Activated CD8-positive, alpha-beta T cell treated with anti-CD3 and anti-CD28 coated beads, Interleukin-2, amount 10 ng/mL, durations not matched to agents 7 days and 5 days (primary cell): Measurements from ENCODE around the gene FANCD2OS. TPM values are rescaled to one million over a fixed set of nuclear protein-coding genes. Genes with fewer than 3 reads are reported as not detected.

Source experiments
- ATAC-seq: fragments of 150-1000 bp; cut with Tn5 transposase; one replicate; pipeline ENCODE4 v1.10.0; 2021; ENCODE audit warnings: moderate library complexity
- CTCF ChIA-PET: fragments of 350-600 bp; sonication (Branson Sonifier 250); formaldehyde crosslinking; loops from one replicate; lab custom pipeline; 2021; ENCODE audit warnings: antibody characterized with exemption; lab: Charles Lee
- POLR2A ChIA-PET: fragments of 350-600 bp; sonication (Branson Sonifier 250); formaldehyde crosslinking; loops from one replicate; lab custom pipeline; 2021; ENCODE audit warnings: antibody characterized with exemption; lab: Charles Lee
- DNase-seq: peaks from one replicate; pipeline ENCODE4 v3.0.0-alpha.2; 2020
- H3K27ac Mint-ChIP-seq: one replicate; pipeline ENCODE4 v1.8.0; 2021; ENCODE audit warnings: mild to moderate bottlenecking, mixed read lengths
- H3K27me3 Mint-ChIP-seq: one replicate; pipeline ENCODE4 v1.8.0; 2021; ENCODE audit warnings: low read depth, mixed read lengths
- H3K36me3 Mint-ChIP-seq: one replicate; pipeline ENCODE4 v1.8.0; 2021; ENCODE audit warnings: low read depth, mixed read lengths
- H3K4me1 Mint-ChIP-seq: one replicate; pipeline ENCODE4 v1.8.0; 2021; ENCODE audit warnings: low read depth, mixed read lengths
- H3K4me3 Mint-ChIP-seq: one replicate; pipeline ENCODE4 v1.8.0; 2021; ENCODE audit warnings: mild to moderate bottlenecking, mixed read lengths
- H3K9me3 Mint-ChIP-seq: one replicate; pipeline ENCODE4 v1.8.0; 2022; ENCODE audit warnings: mixed read lengths; ENCODE audit not compliant: insufficient read depth
- total RNA-seq, 2 experiments: library from RNA; stranded (reverse); gene quantifications; one replicate each; pipeline ENCODE4 v1.2.3, GENCODE V29; 2021

Gene FANCD2OS, protein sequence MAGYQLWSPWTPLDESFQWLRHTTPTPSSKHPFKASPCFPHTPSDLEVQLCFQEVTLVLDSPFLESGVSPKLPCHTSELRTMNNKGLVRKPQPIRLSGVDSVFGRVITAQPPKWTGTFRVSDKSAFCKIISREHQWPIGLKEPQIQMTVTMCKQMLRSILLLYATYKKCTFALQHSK
- not detected for total RNA-seq

GRCh38 chr3:10108091-10108490, at the start of gene FANCD2OS:
Gene FANCD2OS, minus strand, starts transcription at chr3:10108255. Its CDS starts 3,481 bp downstream, at chr3:10104774.
- Mint-ChIP-seq H3K9me3 (no peaks in the 10 kb centered on the region), H3K27ac (no peak within 1 kb of the TSS), H3K4me3 (no peak within 1 kb of the TSS), H3K4me1 (no peaks in the 10 kb centered on the region), H3K27me3 (no peaks in the 10 kb centered on the region), H3K36me3 (no peaks in the 10 kb centered on the region)
- ATAC-seq, result no peak
- no peak for DNase-seq
- CTCF ChIA-PET, result no interaction called here
- POLR2A ChIA-PET, result no interaction called here

DNA sequence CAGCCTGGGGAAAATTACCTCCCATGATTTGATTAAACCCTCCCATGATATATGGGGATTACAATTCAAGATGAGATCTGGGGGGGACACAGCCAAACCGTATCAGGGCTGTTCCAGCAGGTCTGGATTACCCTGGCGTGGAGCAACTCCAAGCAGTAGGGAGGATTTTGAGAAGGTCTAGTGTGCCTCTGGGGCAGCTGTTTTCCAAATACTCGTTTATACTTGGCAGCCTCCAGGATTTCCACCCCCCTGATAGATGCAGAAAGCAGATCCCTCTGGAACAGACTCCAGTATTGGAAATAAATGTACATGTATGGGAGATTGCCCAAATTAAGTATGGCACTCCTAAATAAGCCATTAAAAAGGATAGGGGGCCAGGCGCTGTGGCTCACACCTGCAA, 49.0 kb upstream of the FANCD2OS start:
- Mint-ChIP-seq H3K9me3 (no peaks in the 10 kb centered on the region), H3K4me3 (no peak overlapping the region), H3K27ac (no peak overlapping the region), H3K4me1 (peaks cover 3% of the 10 kb centered on the region), H3K36me3 (peaks cover 21% of the 10 kb centered on the region), H3K27me3 (no peaks in the 10 kb centered on the region)
- ATAC-seq (no peak), DNase-seq (no peak)
- ChIA-PET POLR2A (no interaction called here), CTCF (no interaction called here)

DNA sequence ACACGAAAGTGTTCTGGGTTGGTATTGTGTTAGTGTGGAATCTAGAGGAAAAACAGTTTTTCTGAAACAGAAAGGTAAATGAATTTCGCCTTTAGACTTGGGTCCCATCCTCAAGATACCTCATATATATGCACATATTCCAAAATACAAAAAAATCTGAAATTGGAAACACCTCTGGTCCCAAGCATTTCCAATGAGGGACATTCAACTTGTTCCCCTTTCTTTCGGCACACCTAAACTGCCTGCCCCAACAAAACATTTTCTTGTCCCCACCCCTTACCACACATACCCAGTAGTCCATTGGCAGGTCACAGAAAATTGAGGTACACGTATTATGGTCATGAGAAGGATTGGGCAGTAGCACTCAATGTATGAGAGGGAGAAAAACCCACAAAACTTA, 47.6 kb upstream of the FANCD2OS start:
- Mint-ChIP-seq H3K4me3 (no peak overlapping the region), H3K27ac (no peak overlapping the region), H3K27me3 (no peaks in the 10 kb centered on the region), H3K36me3 (peaks cover 33% of the 10 kb centered on the region), H3K9me3 (no peaks in the 10 kb centered on the region), H3K4me1 (no peaks in the 10 kb centered on the region)
- no peak for ATAC-seq
- POLR2A ChIA-PET, result interaction anchor here (0.8 kb wide), 1 partner anchor 44 kb away, joined by 3 read pairs; no protein-coding TSS in a partner anchor
- no peak for DNase-seq
- CTCF ChIA-PET, result no interaction called here

- Mint-ChIP-seq H3K36me3 (peaks cover 39% of the 10 kb centered on the region), H3K4me3 (no peak overlapping the region), H3K4me1 (no peaks in the 10 kb centered on the region), H3K27me3 (no peaks in the 10 kb centered on the region), H3K27ac (no peak overlapping the region), H3K9me3 (no peaks in the 10 kb centered on the region)
- no peak for DNase-seq
- POLR2A ChIA-PET, result interaction anchor here (0.8 kb wide), 1 partner anchor 44 kb away, joined by 3 read pairs; no protein-coding TSS in a partner anchor
- CTCF ChIA-PET, result no interaction called here
- ATAC-seq, result no peak
Observed at GRCh38 chr3:10155123-10155472, 47.0 kb upstream of the FANCD2OS start.

DNA sequence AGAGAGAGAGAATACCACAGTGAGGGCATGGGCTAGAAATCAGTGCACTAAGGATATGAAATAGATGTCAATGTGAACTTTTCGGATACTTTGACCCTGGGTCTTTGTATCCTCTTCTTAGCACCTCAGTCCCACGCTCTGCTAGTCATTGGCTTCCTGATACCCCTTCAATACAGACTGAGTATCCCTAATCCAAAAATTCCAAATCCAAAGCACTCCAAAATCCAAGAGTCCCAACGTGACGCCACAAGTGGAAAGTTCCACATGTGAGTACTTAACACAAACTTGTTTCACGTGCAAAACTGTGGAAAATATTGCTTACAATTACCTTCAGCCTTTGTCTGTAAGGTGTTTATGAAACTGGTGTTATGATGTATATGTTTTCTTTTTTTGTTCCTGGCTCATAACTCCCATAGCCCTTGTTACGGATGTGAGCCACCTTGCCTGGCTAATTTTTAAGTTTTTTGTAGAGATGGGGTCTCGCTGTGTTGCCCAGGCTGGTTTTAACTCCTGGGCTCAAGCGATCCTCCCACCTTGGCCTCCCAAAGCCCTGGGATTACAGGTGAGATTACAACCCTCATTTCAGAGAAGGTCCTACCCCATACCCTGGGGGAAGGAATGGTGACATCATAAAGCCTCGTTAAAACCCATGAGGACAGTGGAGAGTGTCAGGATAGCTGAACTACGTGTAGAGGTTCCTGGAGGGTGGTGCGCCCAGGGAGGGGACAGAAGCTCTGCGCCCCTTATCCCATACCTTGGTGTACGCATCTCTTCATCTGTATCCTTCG, 46.5 kb upstream of the FANCD2OS start:
- Mint-ChIP-seq H3K4me3 (no peak overlapping the region), H3K27ac (no peak overlapping the region), H3K27me3 (no peaks in the 10 kb centered on the region), H3K9me3 (no peaks in the 10 kb centered on the region), H3K4me1 (no peaks in the 10 kb centered on the region), H3K36me3 (peaks cover 44% of the 10 kb centered on the region)
- no peak for DNase-seq
- ChIA-PET POLR2A (interaction anchor here (0.8 kb wide), 1 partner anchor 45 kb away, joined by 3 read pairs; no protein-coding TSS in a partner anchor), CTCF (no interaction called here)
- no peak for ATAC-seq

DNA sequence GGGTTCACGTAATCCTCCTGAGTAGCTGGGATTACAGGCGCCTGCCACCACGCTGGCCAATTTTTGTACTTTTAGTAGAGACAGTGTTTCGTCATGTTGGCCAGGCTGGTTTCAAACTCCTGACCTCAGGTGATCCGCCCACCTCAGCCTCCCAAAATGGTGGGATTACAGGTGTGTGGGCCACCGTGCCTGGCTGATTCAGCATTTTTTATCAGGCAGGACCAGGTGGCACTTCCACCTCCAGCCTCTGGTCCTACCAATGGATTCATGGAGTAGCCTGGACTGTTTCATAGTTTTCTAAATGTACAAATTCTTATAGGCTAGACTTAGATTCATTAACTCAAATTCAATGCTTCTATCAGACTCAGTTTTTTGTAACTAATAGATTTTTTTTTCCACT, 42.9 kb upstream of the FANCD2OS start:
- peaks cover 58% of the 10 kb centered on the region for H3K36me3 Mint-ChIP-seq
- POLR2A ChIA-PET, result interaction anchor here (1.4 kb wide), 1 partner anchor 9 kb away, joined by 4 read pairs; the partner anchor contains the start of gene VHL

GRCh38 chr3:10149226-10149625, 41.2 kb upstream of the FANCD2OS start:
- Mint-ChIP-seq H3K9me3 (no peaks in the 10 kb centered on the region), H3K4me1 (peaks cover 21% of the 10 kb centered on the region), H3K4me3 (no peak overlapping the region), H3K36me3 (peaks cover 57% of the 10 kb centered on the region), H3K27me3 (no peaks in the 10 kb centered on the region), H3K27ac (no peak overlapping the region)
- ATAC-seq (no peak), DNase-seq (no peak)
- ChIA-PET POLR2A (interaction anchor here (1.0 kb wide), 1 partner anchor 99 kb away, joined by 3 read pairs; no protein-coding TSS in a partner anchor), CTCF (interaction anchor here (1.1 kb wide), 1 partner anchor 20 kb away, joined by 3 read pairs; no protein-coding TSS in a partner anchor)

More for the DNA sequence above, 42.9 kb upstream of the FANCD2OS start:
- H3K4me1 Mint-ChIP-seq, result peaks cover 10% of the 10 kb centered on the region
- no peak overlapping the region for H3K27ac Mint-ChIP-seq
- CTCF ChIA-PET, result interaction anchor here (0.7 to 1.7 kb wide), 2 partner anchors 9 to 69 kb away, joined by 3 to 5 read pairs; no protein-coding TSS in a partner anchor
- no peaks in the 10 kb centered on the region for H3K27me3 Mint-ChIP-seq
- no peak overlapping the region for H3K4me3 Mint-ChIP-seq
- ATAC-seq (no peak), DNase-seq (no peak)
- H3K9me3 Mint-ChIP-seq, result no peaks in the 10 kb centered on the region

DNA sequence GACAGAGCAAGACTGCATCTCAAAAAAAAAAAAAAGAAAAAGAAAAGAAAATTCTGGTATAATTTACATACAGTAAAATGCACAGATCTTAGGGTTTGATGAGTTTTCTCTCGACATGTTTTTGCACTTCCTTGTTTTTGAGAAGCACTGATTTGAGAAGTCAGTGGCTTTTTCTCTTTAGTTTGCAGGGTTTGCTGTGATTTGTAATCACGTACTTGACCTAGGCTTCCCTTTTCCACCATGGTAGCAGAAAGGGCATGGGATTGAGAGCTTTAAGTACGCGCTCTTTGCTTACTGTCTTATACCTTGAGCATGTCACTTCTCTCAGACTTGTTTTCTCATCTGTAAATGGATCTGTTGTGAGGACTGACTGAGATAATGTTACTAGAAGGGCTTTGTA, 37.6 kb upstream of the FANCD2OS start:
- H3K4me3 Mint-ChIP-seq, result peak overlapping the region; percentile 48
- peaks cover 42% of the 10 kb centered on the region for H3K4me1 Mint-ChIP-seq
- H3K36me3 Mint-ChIP-seq, result peaks cover 49% of the 10 kb centered on the region
- H3K9me3 Mint-ChIP-seq, result no peaks in the 10 kb centered on the region
- H3K27me3 Mint-ChIP-seq, result no peaks in the 10 kb centered on the region
- no peak for ATAC-seq
- DNase-seq, result no peak
- ChIA-PET CTCF (interaction anchor here (1.1 kb wide), 1 partner anchor 118 kb away, joined by 3 read pairs; no protein-coding TSS in a partner anchor), POLR2A (no interaction called here)
- H3K27ac Mint-ChIP-seq, result peak overlapping the region; percentile 35

- DNase-seq (peak; percentile 31), ATAC-seq (no peak)
- POLR2A ChIA-PET, result interaction anchor here (1.1 to 1.9 kb wide), 2 partner anchors 27 to 56 kb away, joined by 3 to 6 read pairs; partner anchors contain the start of gene BRK1
- Mint-ChIP-seq H3K27me3 (no peaks in the 10 kb centered on the region), H3K4me1 (peaks cover 41% of the 10 kb centered on the region), H3K27ac (peak overlapping the region; percentile 96), H3K4me3 (peak overlapping the region; percentile 87), H3K36me3 (peaks cover 29% of the 10 kb centered on the region), H3K9me3 (no peaks in the 10 kb centered on the region)
- CTCF ChIA-PET, result interaction anchor here (0.6 to 1.5 kb wide), 3 partner anchors 44 to 997 kb away, joined by 3 to 5 read pairs (median 3); no protein-coding TSS in a partner anchor
Observed at GRCh38 chr3:10142707-10143560, 34.9 kb upstream of the FANCD2OS start.

- ATAC-seq, result no peak
- Mint-ChIP-seq H3K27me3 (no peaks in the 10 kb centered on the region), H3K27ac (peak overlapping the region; percentile 96), H3K36me3 (peaks cover 23% of the 10 kb centered on the region), H3K4me1 (peaks cover 34% of the 10 kb centered on the region), H3K9me3 (no peaks in the 10 kb centered on the region), H3K4me3 (peak overlapping the region; percentile 87)
- ChIA-PET CTCF (interaction anchor here (0.9 to 1.5 kb wide), 4 partner anchors 20 to 179 kb away, joined by 3 to 5 read pairs (median 3); partner anchors contain the start of gene SEC13), POLR2A (interaction anchor here (0.7 to 1.9 kb wide), 14 partner anchors 10 to 143 kb away, joined by 3 to 7 read pairs (median 4); partner anchors contain the start of genes BRK1 and TATDN2)
- DNase-seq, result no peak
Observed at GRCh38 chr3:10140996-10141546, 33.0 kb upstream of the FANCD2OS start.

DNA sequence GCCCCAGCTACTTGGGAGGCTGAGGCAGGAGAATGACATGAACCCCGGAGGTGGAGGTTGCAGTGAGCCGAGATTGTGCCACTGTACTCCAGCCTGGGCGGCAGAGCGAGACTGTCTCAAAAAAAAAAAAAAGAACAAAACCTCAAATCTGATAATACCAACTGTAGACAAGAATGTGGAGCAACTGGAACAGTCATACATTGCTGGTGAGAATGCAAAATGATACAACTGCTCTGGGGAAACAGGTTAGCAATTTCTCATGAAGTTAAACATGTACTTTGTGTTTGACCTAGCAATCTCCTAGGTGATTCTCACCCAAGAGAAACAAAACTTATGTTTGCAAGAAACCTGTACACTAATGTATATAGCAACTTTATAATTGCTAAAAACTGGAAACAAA, 29.1 kb upstream of the FANCD2OS start:
- no peak overlapping the region for H3K27ac Mint-ChIP-seq
- no peak overlapping the region for H3K4me3 Mint-ChIP-seq
- ChIA-PET CTCF (no interaction called here), POLR2A (no interaction called here)
- no peaks in the 10 kb centered on the region for H3K9me3 Mint-ChIP-seq
- no peaks in the 10 kb centered on the region for H3K36me3 Mint-ChIP-seq
- no peak for ATAC-seq
- no peaks in the 10 kb centered on the region for H3K27me3 Mint-ChIP-seq
- peaks cover 20% of the 10 kb centered on the region for H3K4me1 Mint-ChIP-seq
- no peak for DNase-seq
